OCI-LY7 (cell line): ENCODE results near the gene FAM32A.

Experiments used
- EZH2phosphoT487 ChIP-seq: fragments of 200-600 bp; sonication (generic); IDR thresholded peaks from 2 replicates; pipeline ENCODE4 v1.6.1; 2018; ENCODE audit warnings: low read depth, borderline replicate concordance, mild to moderate bottlenecking, mixed run types, antibody characterized with exemption, low read length, moderate library complexity, mixed read lengths
- TF ChIP-seq, protein P1 (sequence below): fragments of 200-600 bp; sonication (generic); conservative IDR thresholded peaks from 2 replicates; pipeline ENCODE4 v1.5.1; 2014; ENCODE audit warnings: mild to moderate bottlenecking, antibody characterized with exemption, low read length, moderate library complexity, mixed read lengths

DNA sequence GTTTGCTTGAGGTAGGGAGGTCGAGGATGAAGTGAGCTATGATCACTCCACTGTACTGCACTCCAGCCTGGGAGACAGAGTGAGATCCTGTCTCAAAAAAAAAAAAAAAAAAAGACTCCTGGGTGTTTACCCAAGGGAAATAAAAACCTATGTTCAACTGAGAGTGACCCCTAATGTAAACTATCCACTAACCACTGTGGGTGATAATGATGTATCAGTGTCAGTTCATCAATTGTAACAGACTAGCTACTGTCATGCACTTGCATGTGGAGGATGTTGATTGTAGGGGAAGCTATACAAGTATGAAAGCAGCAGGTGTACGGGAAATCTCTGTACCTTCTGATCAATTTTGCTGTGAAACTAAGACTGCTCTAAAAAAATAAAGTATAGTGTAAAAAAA, 9.3 kb upstream of the FAM32A start:
- TF ChIP-seq, protein P1, sequence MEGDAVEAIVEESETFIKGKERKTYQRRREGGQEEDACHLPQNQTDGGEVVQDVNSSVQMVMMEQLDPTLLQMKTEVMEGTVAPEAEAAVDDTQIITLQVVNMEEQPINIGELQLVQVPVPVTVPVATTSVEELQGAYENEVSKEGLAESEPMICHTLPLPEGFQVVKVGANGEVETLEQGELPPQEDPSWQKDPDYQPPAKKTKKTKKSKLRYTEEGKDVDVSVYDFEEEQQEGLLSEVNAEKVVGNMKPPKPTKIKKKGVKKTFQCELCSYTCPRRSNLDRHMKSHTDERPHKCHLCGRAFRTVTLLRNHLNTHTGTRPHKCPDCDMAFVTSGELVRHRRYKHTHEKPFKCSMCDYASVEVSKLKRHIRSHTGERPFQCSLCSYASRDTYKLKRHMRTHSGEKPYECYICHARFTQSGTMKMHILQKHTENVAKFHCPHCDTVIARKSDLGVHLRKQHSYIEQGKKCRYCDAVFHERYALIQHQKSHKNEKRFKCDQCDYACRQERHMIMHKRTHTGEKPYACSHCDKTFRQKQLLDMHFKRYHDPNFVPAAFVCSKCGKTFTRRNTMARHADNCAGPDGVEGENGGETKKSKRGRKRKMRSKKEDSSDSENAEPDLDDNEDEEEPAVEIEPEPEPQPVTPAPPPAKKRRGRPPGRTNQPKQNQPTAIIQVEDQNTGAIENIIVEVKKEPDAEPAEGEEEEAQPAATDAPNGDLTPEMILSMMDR, result no peak
- no peak for TF ChIP-seq EZH2phosphoT487
